HCT116 (cell line): ENCODE measurements around the gene VTI1A. TPM values are rescaled to one million over a fixed set of nuclear protein-coding genes. Genes with fewer than 3 reads are reported as not detected.

Experiments
- ATAC-seq: fragments of 200-7000 bp; cut with Tn5 transposase; 2 replicates; pipeline ENCODE4 v1.9.1; 2020; ENCODE audit warnings: mild to moderate bottlenecking, moderate library complexity
- BruUV-seq: library from RNA; stranded (reverse); fragments of 400-500 nt; replicated peaks from 2 replicates; lab custom pipeline; 2021; lab: Mats Ljungman, UMichigan
- CTCF ChIA-PET: fragments of 300-600 bp; sonication (Branson Sonifier 250); formaldehyde crosslinking; loops from one replicate; lab custom pipeline; 2021; ENCODE audit warnings: antibody characterized with exemption; lab: Charles Lee
- POLR2A ChIA-PET: fragments of 300-600, 350-600 bp; sonication (Branson Sonifier 250); formaldehyde crosslinking; loops from one replicate; lab custom pipeline; 2021; ENCODE audit warnings: antibody characterized with exemption; lab: Charles Lee
- RAD21 ChIA-PET, 2 experiments: fragments of 300-600 bp; sonication (Branson Sonifier 250); formaldehyde crosslinking; loops; one replicate each; lab custom pipeline; 2023; ENCODE audit warnings: low total read pairs in 2 of 2; ENCODE audit not compliant: uncharacterized antibody in 2 of 2, unreplicated experiment in 2 of 2, low non-redundant PET in 1 of 2; lab: Charles Lee
- DNase-seq: peaks from one replicate; pipeline ENCODE4 v3.0.0-alpha.2; 2010; ENCODE audit warnings: low read depth, low spot score
- H2AFZ ChIP-seq: fragments of 200-600 bp; shearing (Covaris generic), sonication (generic); 2 replicates; pipeline ENCODE4 v1.6.1; 2017; ENCODE audit warnings: low read depth, mixed run types, mixed read lengths, antibody characterized with exemption, low read length; ENCODE audit not compliant: poor library complexity, severe bottlenecking
- H3K27ac ChIP-seq: 2 replicates; pipeline ENCODE4 v1.5.1; 2012; ENCODE audit warnings: low read depth, low read length
- H3K27me3 ChIP-seq: fragments of 200-600 bp; sonication (generic); 2 replicates; pipeline ENCODE4 v1.6.1; 2016; ENCODE audit warnings: mixed run types, low read length, mixed read lengths; ENCODE audit not compliant: insufficient read depth
- H3K36me3 ChIP-seq, 2 experiments: fragments of 200-500 bp in 1 of 2; fragments of 200-600 bp in 1 of 2; sonication (Bioruptor generic) in 1 of 2; sonication (generic) in 1 of 2; 2 replicates each; pipeline versions ENCODE4 v1.5.1 to v1.6.1; 2014 to 2016; ENCODE audit warnings: low read length in 2 of 2, inconsistent platforms in 1 of 2, mixed read lengths in 1 of 2, mixed run types in 1 of 2; ENCODE audit not compliant: insufficient read depth in 2 of 2, control insufficient read depth in 1 of 2
- H3K4me1 ChIP-seq, 2 experiments: fragments of 200-600 bp in 1 of 2; sonication (generic) in 1 of 2; 2 replicates each; pipeline versions ENCODE4 v1.5.1 to v1.6.1; 2012 to 2017; ENCODE audit warnings: low read length in 2 of 2, inconsistent platforms in 1 of 2, mild to moderate bottlenecking in 1 of 2, mixed read lengths in 1 of 2, mixed run types in 1 of 2, moderate library complexity in 1 of 2; ENCODE audit not compliant: insufficient read depth in 2 of 2, control insufficient read depth in 1 of 2
- H3K4me2 ChIP-seq: fragments of 200-600 bp; sonication (generic); 2 replicates; pipeline ENCODE4 v1.6.1; 2017; ENCODE audit warnings: mixed run types, low read length, mixed read lengths
- H3K4me3 ChIP-seq, 2 experiments: fragments of 200-600 bp in 1 of 2; sonication (generic) in 1 of 2; replicated peaks in 1 of 2; 2 replicates each; pipeline ENCODE4 v1.5.1; 2011 to 2016; ENCODE audit warnings: low read length in 2 of 2, control low read depth in 1 of 2, low read depth in 1 of 2, mild to moderate bottlenecking in 1 of 2, mixed read lengths in 1 of 2, mixed run types in 1 of 2
- H3K79me2 ChIP-seq: fragments of 200-600 bp; sonication (generic); 2 replicates; pipeline ENCODE4 v1.6.1; 2017; ENCODE audit warnings: mild to moderate bottlenecking, mixed run types, low read length, moderate library complexity, mixed read lengths; ENCODE audit not compliant: insufficient read depth
- H3K9ac ChIP-seq: fragments of 200-600 bp; sonication (generic); 2 replicates; pipeline ENCODE4 v1.6.1; 2016; ENCODE audit warnings: low read length, mixed read lengths
- H3K9me2 ChIP-seq: fragments of 200-600 bp; sonication (generic), shearing (Covaris generic); 2 replicates; pipeline ENCODE4 v1.6.1; 2017; ENCODE audit warnings: mixed run types, mild to moderate bottlenecking, moderate library complexity; ENCODE audit not compliant: insufficient read depth
- H3K9me3 ChIP-seq, 2 experiments: fragments of 200-500 bp in 1 of 2; fragments of 200-600 bp in 1 of 2; sonication (Bioruptor generic) in 1 of 2; sonication (generic) in 1 of 2; 2 replicates each; pipeline ENCODE4 v1.6.1; 2014 to 2017; ENCODE audit warnings: low read length in 2 of 2, mixed read lengths in 2 of 2, inconsistent platforms in 1 of 2, low read depth in 1 of 2, mild to moderate bottlenecking in 1 of 2, mixed run types in 1 of 2, moderate library complexity in 1 of 2; ENCODE audit not compliant: control insufficient read depth in 1 of 2, insufficient read depth in 1 of 2
- H4K20me1 ChIP-seq: fragments of 200-600 bp; sonication (generic), shearing (Covaris generic); 2 replicates; pipeline ENCODE4 v1.6.1; 2017; ENCODE audit warnings: mixed run types, mild to moderate bottlenecking, moderate library complexity; ENCODE audit not compliant: insufficient read depth
- CBX3 ChIP-seq: IDR thresholded peaks from 2 replicates; pipeline ENCODE4 v1.6.1; 2012; ENCODE audit warnings: low read depth
- CEBPB ChIP-seq: IDR thresholded peaks from 2 replicates; pipeline ENCODE4 v1.6.1; 2012; ENCODE audit warnings: low read depth
- EGR1 ChIP-seq: IDR thresholded peaks from 2 replicates; pipeline ENCODE4 v1.6.1; 2012; ENCODE audit warnings: low read depth
- EZH2 ChIP-seq: fragments of 200-600 bp; sonication (generic); IDR thresholded peaks from 2 replicates; pipeline ENCODE4 v1.6.1; 2017; ENCODE audit warnings: antibody characterized with exemption, mixed run types
- EZH2phosphoT487 ChIP-seq: fragments of 200-600 bp; IDR thresholded peaks from 2 replicates; pipeline ENCODE4 v1.6.1; 2018; ENCODE audit warnings: antibody characterized with exemption, borderline replicate concordance
- FOSL1 ChIP-seq: IDR thresholded peaks from 2 replicates; pipeline ENCODE4 v1.6.1; 2012; ENCODE audit warnings: low read depth
- JUND ChIP-seq: IDR thresholded peaks from 2 replicates; pipeline ENCODE4 v1.6.1; 2012
- MAX ChIP-seq: IDR thresholded peaks from 2 replicates; pipeline ENCODE4 v1.6.1; 2012
- POLR2A ChIP-seq: IDR thresholded peaks from 2 replicates; pipeline ENCODE4 v1.7.0; 2011; ENCODE audit warnings: borderline replicate concordance; ENCODE audit not compliant: insufficient read depth, insufficient read length; ENCODE audit errors: extremely low read depth
- POLR2AphosphoS5 ChIP-seq: IDR thresholded peaks from 2 replicates; pipeline ENCODE4 v1.6.1; 2011; ENCODE audit warnings: mild to moderate bottlenecking, low read depth, low read length, moderate library complexity
- RAD21 ChIP-seq: IDR thresholded peaks from 2 replicates; pipeline ENCODE4 v1.6.1; 2012; ENCODE audit warnings: low read depth, mild to moderate bottlenecking
- REST ChIP-seq: IDR thresholded peaks from 2 replicates; pipeline ENCODE4 v1.6.1; 2012; ENCODE audit warnings: low read depth
- SP1 ChIP-seq: IDR thresholded peaks from 2 replicates; pipeline ENCODE4 v1.6.1; 2012; ENCODE audit warnings: low read depth
- YY1 ChIP-seq: IDR thresholded peaks from 2 replicates; pipeline ENCODE4 v1.6.1; 2011; ENCODE audit warnings: low read length, low read depth, moderate library complexity, mild to moderate bottlenecking; ENCODE audit not compliant: insufficient replicate concordance; ENCODE audit errors: extremely low read depth
- ZBTB33 ChIP-seq: IDR thresholded peaks from 2 replicates; pipeline ENCODE4 v1.6.1; 2011; ENCODE audit warnings: mild to moderate bottlenecking, low read length, moderate library complexity; ENCODE audit not compliant: insufficient replicate concordance; ENCODE audit errors: extremely low read depth
- ZFX ChIP-seq: fragments of 450-650 bp; IDR thresholded peaks from 2 replicates; pipeline ENCODE4 v1.6.1; 2017
- intact Hi-C: fragments of 100-400 bp; cut with micrococcal nuclease; formaldehyde crosslinking; loops from 2 replicates; pipeline ENCODE4 v1.10.0; 2022
- total RNA-seq: library from RNA; stranded (reverse); gene quantifications from one replicate; pipeline ENCODE4 v1.2.1, GENCODE V29; 2021; ENCODE audit not compliant: unreplicated experiment

Gene VTI1A
- total RNA-seq, 1 experiment from 2014 or later, result 80.7 TPM

GRCh38 chr10:112510384-112510783, 63.4 kb downstream of the VTI1A start (continued):
- TF ChIP-seq REST (no peak), CBX3 (no peak), POLR2AphosphoS5 (no peak), CEBPB (no peak), EZH2 (no peak), YY1 (no peak), POLR2A (no peak), ZFX (no peak), JUND (no peak), EGR1 (no peak)

- no peak overlapping the region for H3K9ac ChIP-seq
- BruUV-seq, result no TSS peak
- peaks cover 62 to 72% of the 10 kb centered on the region in 2 experiments for H3K4me1 ChIP-seq
- H3K4me2 ChIP-seq, result no peak overlapping the region
- no peak for TF ChIP-seq MAX
- TF ChIP-seq ZFX, result no peak
- TF ChIP-seq SP1, result no peak
- no peak for TF ChIP-seq RAD21
- no peak for TF ChIP-seq ZBTB33
- TF ChIP-seq EZH2phosphoT487, result no peak
- no peak for TF ChIP-seq FOSL1
- no peak for TF ChIP-seq YY1
- H4K20me1 ChIP-seq, result no peaks in the 10 kb centered on the region
- H3K27ac ChIP-seq, result no peak overlapping the region
- DNase-seq, result no peak
- no peak overlapping the region for H3K4me3 ChIP-seq
- ATAC-seq, result no peak
- peaks cover 0 to 35% of the 10 kb centered on the region in 2 experiments; a peak in 2 of 4 replicates for H3K36me3 ChIP-seq
- H3K9me2 ChIP-seq, result no peaks in the 10 kb centered on the region
- intact Hi-C loops, result no loop called here
- POLR2A ChIA-PET, result no interaction called here
- no peak overlapping the region for H2AFZ ChIP-seq
- no peaks in the 10 kb centered on the region for H3K27me3 ChIP-seq
- peaks cover 88% of the 10 kb centered on the region for H3K79me2 ChIP-seq
- RAD21 ChIA-PET, result no interaction called here
- no peaks in the 10 kb centered on the region for H3K9me3 ChIP-seq
- CTCF ChIA-PET, result no interaction called here
Observed at GRCh38 chr10:112512294-112512693, 65.3 kb downstream of the VTI1A start.
